Measurements from ENCODE around the gene KCNQ1OT1.

KCNQ1OT1 gene

DNA sequence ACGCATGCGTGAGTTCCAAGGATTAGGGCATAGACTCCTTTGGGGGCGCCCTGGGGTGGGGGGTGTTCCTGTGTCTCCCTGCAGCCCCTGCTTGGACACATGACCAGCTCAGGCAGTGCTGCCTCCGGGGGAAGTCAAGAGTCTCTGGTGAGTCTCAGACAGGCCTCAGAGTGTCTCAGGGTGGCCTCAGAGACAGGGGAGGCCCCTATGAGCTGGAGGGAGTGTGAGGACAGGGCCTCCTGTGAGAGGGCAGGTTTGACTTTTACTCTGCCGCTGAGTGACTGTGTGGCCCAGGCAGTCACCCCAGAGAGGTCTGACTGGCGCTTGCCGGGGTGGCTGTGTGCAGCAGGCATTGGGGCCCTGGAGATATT is 41.2 kb upstream of the KCNQ1OT1 start:
- H4K20me1 ChIP-seq (ENCODE audit: insufficient read depth, low read length) = no peaks in the 10 kb centered on the region
- no peak overlapping the region for H3K9ac ChIP-seq (ENCODE audit: low read length)
- DNase-seq = no peak

DNA sequence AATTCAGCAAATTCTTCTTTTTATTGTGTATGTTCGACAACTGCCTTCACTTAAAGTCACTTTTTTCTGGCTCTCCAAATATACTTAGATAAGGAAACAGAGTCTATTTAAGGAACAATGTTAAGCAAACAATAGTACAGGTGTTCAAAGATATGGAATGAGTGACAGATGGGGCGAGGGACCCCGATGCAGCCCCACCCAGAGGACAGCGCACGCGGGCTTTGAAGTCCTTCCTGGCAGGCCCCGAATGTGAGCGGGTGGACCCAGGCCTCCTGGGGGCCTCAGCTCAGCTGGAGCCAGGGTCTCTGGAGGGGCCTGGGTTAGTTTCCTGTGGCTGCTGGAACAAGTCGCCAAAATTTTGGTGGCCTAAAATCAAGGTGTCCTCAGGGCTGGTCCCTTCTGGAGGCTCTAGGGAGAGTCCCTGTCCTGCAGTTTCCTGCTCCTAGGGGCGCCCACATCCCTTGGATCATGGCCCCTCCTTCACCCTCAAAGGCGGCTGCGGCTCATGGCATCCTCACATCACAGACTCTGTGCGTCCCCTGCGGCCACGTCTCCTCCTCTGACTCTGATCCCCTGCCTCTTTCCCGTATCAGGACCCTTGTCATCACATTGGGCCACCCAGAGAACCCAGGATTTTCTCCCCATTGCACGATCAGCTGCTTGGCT is 40.6 kb upstream of the KCNQ1OT1 start:
- Histone ChIP-seq H3K36me3 (replicated peaks; ENCODE audit: insufficient read depth, low read length) (no peaks in the 10 kb centered on the region), H3K27ac (ENCODE audit: low read length) (no peak overlapping the region), H3K9me3 (replicated peaks; ENCODE audit: insufficient read depth, low read length) (no peaks in the 10 kb centered on the region), H3K79me2 (ENCODE audit: low read length) (no peaks in the 10 kb centered on the region), H4K20me1 (ENCODE audit: insufficient read depth, low read length) (no peaks in the 10 kb centered on the region), H3K9me2 (replicated peaks; ENCODE audit: insufficient read depth, low read length) (no peaks in the 10 kb centered on the region), H3K9ac (ENCODE audit: low read length) (no peak overlapping the region), H3K27me3 (replicated peaks; ENCODE audit: insufficient read depth, low read length) (no peaks in the 10 kb centered on the region), H3K4me2 (ENCODE audit: low read depth, low read length) (no peak overlapping the region), H3K4me1 (ENCODE audit: low read length) (no peaks in the 10 kb centered on the region), H3K4me3 (ENCODE audit: low read length) (no peak overlapping the region), H2AFZ (ENCODE audit: low read length) (no peak overlapping the region), H3F3A (ENCODE audit: insufficient read depth, low read length) (no peaks in the 10 kb centered on the region)
- TF ChIP-seq, protein P1, sequence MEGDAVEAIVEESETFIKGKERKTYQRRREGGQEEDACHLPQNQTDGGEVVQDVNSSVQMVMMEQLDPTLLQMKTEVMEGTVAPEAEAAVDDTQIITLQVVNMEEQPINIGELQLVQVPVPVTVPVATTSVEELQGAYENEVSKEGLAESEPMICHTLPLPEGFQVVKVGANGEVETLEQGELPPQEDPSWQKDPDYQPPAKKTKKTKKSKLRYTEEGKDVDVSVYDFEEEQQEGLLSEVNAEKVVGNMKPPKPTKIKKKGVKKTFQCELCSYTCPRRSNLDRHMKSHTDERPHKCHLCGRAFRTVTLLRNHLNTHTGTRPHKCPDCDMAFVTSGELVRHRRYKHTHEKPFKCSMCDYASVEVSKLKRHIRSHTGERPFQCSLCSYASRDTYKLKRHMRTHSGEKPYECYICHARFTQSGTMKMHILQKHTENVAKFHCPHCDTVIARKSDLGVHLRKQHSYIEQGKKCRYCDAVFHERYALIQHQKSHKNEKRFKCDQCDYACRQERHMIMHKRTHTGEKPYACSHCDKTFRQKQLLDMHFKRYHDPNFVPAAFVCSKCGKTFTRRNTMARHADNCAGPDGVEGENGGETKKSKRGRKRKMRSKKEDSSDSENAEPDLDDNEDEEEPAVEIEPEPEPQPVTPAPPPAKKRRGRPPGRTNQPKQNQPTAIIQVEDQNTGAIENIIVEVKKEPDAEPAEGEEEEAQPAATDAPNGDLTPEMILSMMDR (IDR thresholded peaks at IDR 0.05; ENCODE audit: low read length) = no peak
- TF ChIP-seq EZH2phosphoT487 (IDR thresholded peaks at IDR 0.05; ENCODE audit: low read length) = no peak
- no peak for TF ChIP-seq EZH2 (optimal IDR thresholded peaks at IDR 0.05; ENCODE audit: low read depth, low read length)
- DNase-seq = no peak

More for the DNA sequence above, 41.2 kb upstream of the KCNQ1OT1 start:
- Histone ChIP-seq H3K27me3 (replicated peaks; ENCODE audit: insufficient read depth, low read length) (no peaks in the 10 kb centered on the region), H3F3A (ENCODE audit: insufficient read depth, low read length) (no peaks in the 10 kb centered on the region), H3K4me2 (ENCODE audit: low read depth, low read length) (no peak overlapping the region), H3K36me3 (replicated peaks; ENCODE audit: insufficient read depth, low read length) (no peaks in the 10 kb centered on the region), H3K9me2 (replicated peaks; ENCODE audit: insufficient read depth, low read length) (no peaks in the 10 kb centered on the region), H2AFZ (ENCODE audit: low read length) (no peak overlapping the region), H3K27ac (ENCODE audit: low read length) (no peak overlapping the region), H3K79me2 (ENCODE audit: low read length) (no peaks in the 10 kb centered on the region), H3K4me3 (ENCODE audit: low read length) (no peak overlapping the region), H3K4me1 (ENCODE audit: low read length) (no peaks in the 10 kb centered on the region), H3K9me3 (replicated peaks; ENCODE audit: insufficient read depth, low read length) (no peaks in the 10 kb centered on the region)
- TF ChIP-seq EZH2phosphoT487 (IDR thresholded peaks at IDR 0.05; ENCODE audit: low read length) (no peak), EZH2 (optimal IDR thresholded peaks at IDR 0.05; ENCODE audit: low read depth, low read length) (no peak)

GRCh38 chr11:2739531-2740274 is 39.9 kb upstream of the KCNQ1OT1 start:
- Histone ChIP-seq H3K27me3 (replicated peaks; ENCODE audit: insufficient read depth, low read length) (no peaks in the 10 kb centered on the region), H3K36me3 (replicated peaks; ENCODE audit: insufficient read depth, low read length) (no peaks in the 10 kb centered on the region), H3K9me3 (replicated peaks; ENCODE audit: insufficient read depth, low read length) (no peaks in the 10 kb centered on the region), H3K27ac (ENCODE audit: low read length) (no peak overlapping the region), H3K79me2 (ENCODE audit: low read length) (no peaks in the 10 kb centered on the region), H3K9ac (ENCODE audit: low read length) (no peak overlapping the region), H3K4me1 (ENCODE audit: low read length) (no peaks in the 10 kb centered on the region), H2AFZ (ENCODE audit: low read length) (no peak overlapping the region), H3F3A (ENCODE audit: insufficient read depth, low read length) (no peaks in the 10 kb centered on the region), H3K9me2 (replicated peaks; ENCODE audit: insufficient read depth, low read length) (no peaks in the 10 kb centered on the region), H3K4me3 (ENCODE audit: low read length) (no peak overlapping the region), H4K20me1 (ENCODE audit: insufficient read depth, low read length) (no peaks in the 10 kb centered on the region), H3K4me2 (ENCODE audit: low read depth, low read length) (no peak overlapping the region)
- DNase-seq = no peak
- TF ChIP-seq, protein P1 (IDR thresholded peaks at IDR 0.05; ENCODE audit: low read length) = no peak
- no peak for TF ChIP-seq EZH2phosphoT487 (IDR thresholded peaks at IDR 0.05; ENCODE audit: low read length)
- TF ChIP-seq EZH2 (optimal IDR thresholded peaks at IDR 0.05; ENCODE audit: low read depth, low read length) = no peak
